HUES48 (cell line): ENCODE data around the gene TMEM123.

Experiments used
- H3K27ac ChIP-seq: one replicate; pipeline ENCODE4 v1.7.0; 2013; ENCODE audit warnings: low read depth, low read length, inconsistent platforms
- H3K27me3 ChIP-seq: 2 replicates; pipeline ENCODE4 v1.6.1; 2013; ENCODE audit warnings: mild to moderate bottlenecking, low read length; ENCODE audit not compliant: control insufficient read depth, insufficient read depth
- H3K36me3 ChIP-seq: 2 replicates; pipeline ENCODE4 v1.6.1; 2013; ENCODE audit warnings: low read length; ENCODE audit not compliant: control insufficient read depth, insufficient read depth
- H3K4me1 ChIP-seq: 2 replicates; pipeline ENCODE4 v1.6.1; 2013; ENCODE audit warnings: mild to moderate bottlenecking, low read length; ENCODE audit not compliant: control insufficient read depth, insufficient read depth
- H3K4me3 ChIP-seq: 2 replicates; pipeline ENCODE4 v1.5.1; 2013; ENCODE audit warnings: mild to moderate bottlenecking, low read depth, low read length
- H3K9ac ChIP-seq: 2 replicates; pipeline ENCODE4 v1.6.1; 2013; ENCODE audit warnings: mild to moderate bottlenecking, low read depth, low read length, moderate library complexity
- H3K9me3 ChIP-seq: 2 replicates; pipeline ENCODE4 v1.6.1; 2013; ENCODE audit warnings: low read length; ENCODE audit not compliant: control insufficient read depth, insufficient read depth

The TMEM123 gene

GRCh38 chr11:102488208-102488607, 35.6 kb upstream of the TMEM123 start:
- Histone ChIP-seq H3K9me3 (no peaks in the 10 kb centered on the region), H3K9ac (no peak overlapping the region), H3K4me3 (no peak overlapping the region), H3K27ac (no peak overlapping the region), H3K36me3 (no peaks in the 10 kb centered on the region), H3K27me3 (no peaks in the 10 kb centered on the region), H3K4me1 (no peaks in the 10 kb centered on the region)

- no peak overlapping the region for H3K4me3 ChIP-seq
- H3K9me3 ChIP-seq, result no peaks in the 10 kb centered on the region
- no peaks in the 10 kb centered on the region for H3K4me1 ChIP-seq
- H3K9ac ChIP-seq, result no peak overlapping the region
- no peaks in the 10 kb centered on the region for H3K36me3 ChIP-seq
- H3K27me3 ChIP-seq, result no peaks in the 10 kb centered on the region
- H3K27ac ChIP-seq, result no peak overlapping the region
These were observed 34.6 kb upstream of the TMEM123 start for GRCh38 chr11:102487214-102487613.

GRCh38 chr11:102486584-102486983, 34.0 kb upstream of the TMEM123 start:
- Histone ChIP-seq H3K9me3 (no peaks in the 10 kb centered on the region), H3K27me3 (no peaks in the 10 kb centered on the region), H3K36me3 (no peaks in the 10 kb centered on the region), H3K27ac (no peak overlapping the region), H3K4me3 (no peak overlapping the region), H3K4me1 (no peaks in the 10 kb centered on the region), H3K9ac (no peak overlapping the region)

GRCh38 chr11:102485095-102485722, 32.6 kb upstream of the TMEM123 start:
- H3K4me3 ChIP-seq, result no peak overlapping the region
- H3K4me1 ChIP-seq, result no peaks in the 10 kb centered on the region
- no peak overlapping the region for H3K27ac ChIP-seq
- H3K27me3 ChIP-seq, result no peaks in the 10 kb centered on the region
- no peaks in the 10 kb centered on the region for H3K36me3 ChIP-seq
- H3K9ac ChIP-seq, result no peak overlapping the region
- H3K9me3 ChIP-seq, result no peaks in the 10 kb centered on the region

GRCh38 chr11:102482433-102482832, 29.9 kb upstream of the TMEM123 start:
- H3K9me3 ChIP-seq, result no peaks in the 10 kb centered on the region
- no peaks in the 10 kb centered on the region for H3K27me3 ChIP-seq
- no peak overlapping the region for H3K9ac ChIP-seq
- H3K4me1 ChIP-seq, result peaks cover 9% of the 10 kb centered on the region
- H3K4me3 ChIP-seq, result no peak overlapping the region
- H3K27ac ChIP-seq, result no peak overlapping the region
- H3K36me3 ChIP-seq, result no peaks in the 10 kb centered on the region

- H3K4me3 ChIP-seq, result no peak overlapping the region
- peaks cover 13% of the 10 kb centered on the region for H3K4me1 ChIP-seq
- H3K9me3 ChIP-seq, result no peaks in the 10 kb centered on the region
- H3K27ac ChIP-seq, result no peak overlapping the region
- no peaks in the 10 kb centered on the region for H3K36me3 ChIP-seq
- H3K27me3 ChIP-seq, result no peaks in the 10 kb centered on the region
- H3K9ac ChIP-seq, result no peak overlapping the region
These were observed 27.2 kb upstream of the TMEM123 start for GRCh38 chr11:102479733-102480132.

- Histone ChIP-seq H3K9ac (no peak overlapping the region), H3K27me3 (no peaks in the 10 kb centered on the region), H3K27ac (no peak overlapping the region), H3K9me3 (no peaks in the 10 kb centered on the region), H3K36me3 (no peaks in the 10 kb centered on the region), H3K4me1 (peaks cover 13% of the 10 kb centered on the region), H3K4me3 (no peak overlapping the region)
These were observed 26.2 kb upstream of the TMEM123 start for GRCh38 chr11:102478673-102479299.

- Histone ChIP-seq H3K9me3 (no peaks in the 10 kb centered on the region), H3K9ac (no peak overlapping the region), H3K36me3 (no peaks in the 10 kb centered on the region), H3K27me3 (no peaks in the 10 kb centered on the region), H3K4me3 (no peak overlapping the region), H3K4me1 (peaks cover 13% of the 10 kb centered on the region), H3K27ac (no peak overlapping the region)
These were observed 24.2 kb upstream of the TMEM123 start for GRCh38 chr11:102476812-102477211.

- H3K9ac ChIP-seq, result no peak overlapping the region
- no peaks in the 10 kb centered on the region for H3K36me3 ChIP-seq
- H3K27me3 ChIP-seq, result no peaks in the 10 kb centered on the region
- H3K4me3 ChIP-seq, result no peak overlapping the region
- H3K4me1 ChIP-seq, result peaks cover 13% of the 10 kb centered on the region
- no peak overlapping the region for H3K27ac ChIP-seq
- H3K9me3 ChIP-seq, result no peaks in the 10 kb centered on the region
These were observed 23.5 kb upstream of the TMEM123 start for GRCh38 chr11:102476069-102476468.

GRCh38 chr11:102473543-102473942, 21.0 kb upstream of the TMEM123 start:
- Histone ChIP-seq H3K4me1 (peaks cover 7% of the 10 kb centered on the region), H3K27ac (no peak overlapping the region), H3K27me3 (no peaks in the 10 kb centered on the region), H3K9ac (no peak overlapping the region), H3K9me3 (no peaks in the 10 kb centered on the region), H3K36me3 (no peaks in the 10 kb centered on the region), H3K4me3 (no peak overlapping the region)

- Histone ChIP-seq H3K27me3 (no peaks in the 10 kb centered on the region), H3K9me3 (no peaks in the 10 kb centered on the region), H3K36me3 (no peaks in the 10 kb centered on the region), H3K9ac (no peak overlapping the region), H3K4me1 (peaks cover 2% of the 10 kb centered on the region; the same call in 1 of the 2 replicates), H3K4me3 (no peak overlapping the region), H3K27ac (no peak overlapping the region)
These were observed 19.6 kb upstream of the TMEM123 start for GRCh38 chr11:102472127-102472526.
